ENCODE results near the gene GPR179.
"Not testable (repeated sequence)": the region's sequence is repeated elsewhere in the genome, so short reads cannot be mapped to it uniquely, and the experiment has no call there.

Gene GPR179

GRCh38 chr17:38322897-38323296, 20.9 kb downstream of the GPR179 start:
- Histone ChIP-seq H3K9me3 (no peaks in the 10 kb centered on the region), H3K27me3 (ENCODE audit: low read depth) (no peaks in the 10 kb centered on the region), H3K4me1 (no peaks in the 10 kb centered on the region; the same call in 1 of the 2 replicates), H3K36me3 (replicated peaks) (peaks cover 33% of the 10 kb centered on the region), H3K4me3 (no peak overlapping the region)
- in situ Hi-C loops (cut with MboI; ENCODE audit: low sequenced_read_pairs): no loop called here
- DNase-seq (ENCODE audit: low spot score in 2 of 2): no peak

DNA sequence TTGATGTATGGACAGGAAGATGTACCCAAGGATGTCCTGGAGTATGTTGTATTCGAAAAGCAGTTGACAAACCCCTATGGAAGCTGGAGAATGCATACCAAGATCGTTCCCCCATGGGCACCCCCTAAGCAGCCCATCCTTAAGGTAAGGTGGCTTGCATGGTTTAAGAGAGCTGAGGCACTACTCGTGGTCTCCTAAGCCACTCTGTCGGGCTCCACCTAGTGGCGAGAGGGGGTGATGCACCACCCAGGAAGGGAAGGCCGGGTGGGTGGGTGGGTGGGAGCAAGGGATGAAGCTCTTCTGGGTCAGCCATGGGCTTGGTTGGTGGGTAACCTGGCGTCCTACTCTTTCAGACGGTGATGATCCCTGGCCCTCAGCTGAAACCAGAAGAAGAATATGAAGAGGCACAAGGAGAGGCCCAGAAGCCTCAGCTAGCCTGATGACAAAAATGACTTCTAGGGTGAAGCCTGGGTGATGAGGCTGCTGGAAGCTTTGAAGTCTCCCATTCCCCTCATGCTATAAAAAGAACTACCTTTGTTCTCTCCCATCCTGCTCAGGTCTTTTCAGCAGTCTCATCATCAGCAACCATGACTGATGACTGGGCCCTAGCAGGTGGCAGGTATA, 21.5 kb downstream of the GPR179 start:
- peak; percentile 16 to 83 for DNase-seq (ENCODE audit: low spot score in 2 of 2)
- Histone ChIP-seq H3K27me3 (ENCODE audit: low read depth) (no peaks in the 10 kb centered on the region), H3K36me3 (replicated peaks) (peaks cover 34% of the 10 kb centered on the region), H3K4me3 (no peak overlapping the region), H3K9me3 (no peaks in the 10 kb centered on the region), H3K4me1 (no peaks in the 10 kb centered on the region; the same call in 1 of the 2 replicates)
- in situ Hi-C loops (cut with MboI; ENCODE audit: low sequenced_read_pairs): no loop called here

GRCh38 chr17:38320482-38320881, 23.3 kb downstream of the GPR179 start:
- Histone ChIP-seq H3K4me1 (no peaks in the 10 kb centered on the region; the same call in 1 of the 2 replicates), H3K9me3 (no peaks in the 10 kb centered on the region), H3K4me3 (no peak overlapping the region), H3K36me3 (replicated peaks) (peaks cover 46% of the 10 kb centered on the region), H3K27me3 (ENCODE audit: low read depth) (no peaks in the 10 kb centered on the region)
- in situ Hi-C loops (cut with MboI; ENCODE audit: low sequenced_read_pairs): no loop called here
- DNase-seq (ENCODE audit: low spot score in 2 of 2): no peak

- DNase-seq (ENCODE audit: low spot score in 2 of 2): no peak
- Histone ChIP-seq H3K9me3 (no peaks in the 10 kb centered on the region), H3K4me1 (no peaks in the 10 kb centered on the region), H3K36me3 (replicated peaks) (peaks cover 31% of the 10 kb centered on the region), H3K4me3 (no peak overlapping the region), H3K27me3 (ENCODE audit: low read depth) (no peaks in the 10 kb centered on the region)
- in situ Hi-C loops (cut with MboI; ENCODE audit: low sequenced_read_pairs): no loop called here
Observed at GRCh38 chr17:38317081-38317480, 26.7 kb downstream of the GPR179 start.

DNA sequence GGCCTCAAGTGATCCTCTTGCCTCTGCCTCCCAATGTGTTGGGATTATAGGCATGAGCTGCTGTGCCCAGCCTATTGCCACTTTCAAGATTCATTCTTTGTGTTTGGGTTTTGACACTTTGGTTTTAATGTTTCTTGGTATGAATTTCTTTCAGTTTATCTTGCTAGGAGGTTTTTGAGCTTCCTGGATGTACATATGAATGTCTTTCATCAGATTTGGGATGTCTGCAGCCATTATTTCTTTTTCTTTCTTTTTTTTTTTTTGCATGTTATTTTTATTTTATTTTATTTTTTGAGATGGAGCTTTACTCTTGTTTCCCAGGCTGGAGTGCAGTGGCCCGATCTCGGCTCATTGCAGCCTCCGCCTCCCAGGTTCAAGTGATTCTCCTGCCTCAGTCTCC, 28.3 kb downstream of the GPR179 start:
- in situ Hi-C loops (cut with MboI; ENCODE audit: low sequenced_read_pairs): no loop called here
- H3K4me3 ChIP-seq: no peak overlapping the region
- H3K27me3 ChIP-seq (ENCODE audit: low read depth): no peaks in the 10 kb centered on the region
- peaks cover 24% of the 10 kb centered on the region for H3K36me3 ChIP-seq (replicated peaks)
- no peaks in the 10 kb centered on the region for H3K9me3 ChIP-seq
- H3K4me1 ChIP-seq: no peaks in the 10 kb centered on the region
- DNase-seq (ENCODE audit: low spot score in 2 of 2): no peak

DNA sequence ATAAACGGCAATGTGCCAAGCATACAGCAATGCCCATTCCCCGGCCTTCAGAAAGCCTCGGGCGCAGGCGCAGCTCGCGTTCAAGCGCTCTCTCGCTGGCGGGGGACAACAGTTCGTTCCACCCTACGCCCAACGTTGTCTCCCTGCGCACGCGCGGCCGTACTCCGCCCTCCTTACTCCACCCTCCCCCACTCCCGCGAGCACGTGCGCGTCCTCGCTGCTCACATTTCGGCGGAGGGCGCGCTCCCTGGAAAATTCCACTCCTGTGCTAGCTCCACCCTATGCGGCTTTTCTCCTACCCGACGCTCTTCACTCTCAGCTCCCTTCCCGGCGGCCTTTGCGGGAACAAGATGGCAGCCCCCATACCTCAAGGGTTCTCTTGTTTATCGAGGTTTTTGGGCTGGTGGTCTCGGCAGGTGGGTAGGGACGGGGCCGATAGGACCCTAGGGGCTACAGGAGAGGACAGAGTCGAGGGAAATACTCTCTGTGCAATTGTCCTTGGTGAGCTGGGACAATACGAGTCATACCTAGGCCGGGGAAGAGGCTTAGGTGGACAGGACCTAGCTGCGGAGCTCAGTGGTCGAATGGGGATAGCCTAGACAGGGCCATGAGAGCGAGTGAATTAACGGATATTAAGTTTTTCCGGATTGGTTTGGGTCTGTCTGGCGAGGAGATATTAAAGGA, 46.8 kb downstream of the GPR179 start, which contains the start of gene MRPL45:
MRPL45 (plus strand) TSS at position 335 of the 684 bp plus-strand sequence; CDS start at position 351, 16 bp downstream.
- H3K9me3 ChIP-seq; H3K4me1 ChIP-seq; H3K36me3 ChIP-seq (replicated peaks); in situ Hi-C loops (cut with MboI; ENCODE audit: low sequenced_read_pairs); H3K27me3 ChIP-seq (ENCODE audit: low read depth): not testable (repeated sequence)
- DNase-seq (ENCODE audit: low spot score in 2 of 2): peak; percentile 93 to 98
- H3K4me3 ChIP-seq: peak within 1 kb of the TSS; percentile 38

GRCh38 chr17:38295602-38296365, 48.0 kb downstream of the GPR179 start:
- in situ Hi-C loops (cut with MboI; ENCODE audit: low sequenced_read_pairs); H3K36me3 ChIP-seq (replicated peaks); H3K9me3 ChIP-seq; DNase-seq (ENCODE audit: low spot score in 2 of 2); H3K27me3 ChIP-seq (ENCODE audit: low read depth); H3K4me3 ChIP-seq; H3K4me1 ChIP-seq: not testable (repeated sequence)

DNA sequence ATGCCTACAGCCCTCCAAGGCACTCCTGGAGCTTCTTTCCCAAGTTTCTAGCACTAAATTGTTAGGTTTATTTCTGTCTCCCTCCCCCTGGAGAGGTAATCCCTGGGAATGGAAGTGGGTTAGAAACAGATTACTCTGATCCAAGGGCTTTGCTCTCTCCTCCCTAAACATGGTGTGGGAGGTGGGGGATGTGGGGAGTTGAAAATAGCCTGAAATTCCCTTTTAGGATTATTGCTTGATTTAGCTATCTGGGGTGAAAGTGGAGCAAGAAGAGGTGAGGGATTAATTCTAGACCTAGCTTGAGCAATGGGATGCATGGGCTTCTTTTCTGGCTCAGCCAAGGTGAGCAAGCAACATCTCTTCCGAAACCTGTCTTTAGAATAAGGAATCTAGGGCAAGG, 54.0 kb downstream of the GPR179 start:
- H3K9me3 ChIP-seq; DNase-seq (ENCODE audit: low spot score in 2 of 2); H3K4me3 ChIP-seq; H3K4me1 ChIP-seq; H3K27me3 ChIP-seq (ENCODE audit: low read depth); H3K36me3 ChIP-seq (replicated peaks); in situ Hi-C loops (cut with MboI; ENCODE audit: low sequenced_read_pairs): not testable (repeated sequence)

DNA sequence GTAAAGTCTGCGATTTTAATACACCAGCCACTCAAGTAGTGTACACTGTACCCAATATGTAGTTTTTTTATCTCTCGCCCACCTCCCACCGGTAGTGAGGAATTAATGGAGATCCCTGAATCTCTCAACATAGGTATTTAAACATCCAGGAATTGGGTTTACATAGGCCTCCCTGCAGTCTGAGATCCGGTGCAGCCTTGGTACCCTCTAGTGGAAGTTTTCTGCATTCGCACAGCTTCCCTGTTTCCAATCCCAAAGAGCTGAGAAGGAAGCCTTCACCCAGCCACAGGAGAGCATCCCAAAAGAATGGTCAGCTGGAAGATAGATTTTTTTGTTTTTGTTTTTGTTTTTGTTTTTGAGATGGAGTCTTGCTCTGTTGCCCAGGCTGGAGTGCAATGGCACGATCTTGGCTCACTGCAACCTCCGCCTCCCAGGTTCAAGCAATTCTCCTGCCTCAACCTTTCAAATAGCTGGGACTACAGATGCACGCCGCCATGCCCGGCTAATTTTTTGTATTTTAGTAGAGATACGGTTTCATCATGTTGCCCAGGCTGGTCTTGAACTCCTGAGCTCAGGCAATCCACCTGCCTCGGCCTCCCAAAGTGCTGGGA, 55.4 kb downstream of the GPR179 start:
- in situ Hi-C loops (cut with MboI; ENCODE audit: low sequenced_read_pairs); H3K4me1 ChIP-seq; H3K27me3 ChIP-seq (ENCODE audit: low read depth); H3K4me3 ChIP-seq; H3K36me3 ChIP-seq (replicated peaks); H3K9me3 ChIP-seq: not testable (repeated sequence)
- peak; percentile 4 to 17 for DNase-seq (ENCODE audit: low spot score in 2 of 2)

DNA sequence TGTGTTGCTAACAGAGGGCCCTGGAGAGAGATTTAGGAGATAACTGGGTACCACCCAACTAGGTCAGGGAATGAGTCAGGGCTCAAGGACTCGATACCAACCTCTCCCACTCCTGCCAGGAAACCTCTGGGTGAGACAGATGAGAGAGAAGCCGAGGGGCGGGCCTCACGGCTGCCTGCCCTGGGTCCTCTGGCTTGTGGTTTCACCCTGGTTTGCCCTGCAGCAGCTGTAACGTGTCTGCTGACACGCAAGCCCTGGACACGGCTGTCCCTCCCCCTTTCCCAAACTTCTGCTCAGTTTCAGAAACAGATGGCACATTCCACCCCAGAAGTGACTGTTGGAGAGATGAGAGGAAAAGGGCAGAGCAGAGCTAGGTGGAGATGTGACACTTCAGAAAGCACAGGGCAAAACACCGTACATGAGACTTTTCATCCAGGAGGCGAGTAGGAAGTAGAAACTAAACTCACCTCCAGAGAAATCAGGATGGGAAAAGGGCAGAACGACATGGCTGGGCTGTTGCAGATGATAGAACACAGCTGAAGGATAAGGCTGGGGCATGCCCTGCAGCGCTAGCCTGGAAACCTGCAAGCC, 57.2 kb downstream of the GPR179 start:
- DNase-seq (ENCODE audit: low spot score in 2 of 2); H3K4me3 ChIP-seq; H3K4me1 ChIP-seq: not testable (repeated sequence)

DNA sequence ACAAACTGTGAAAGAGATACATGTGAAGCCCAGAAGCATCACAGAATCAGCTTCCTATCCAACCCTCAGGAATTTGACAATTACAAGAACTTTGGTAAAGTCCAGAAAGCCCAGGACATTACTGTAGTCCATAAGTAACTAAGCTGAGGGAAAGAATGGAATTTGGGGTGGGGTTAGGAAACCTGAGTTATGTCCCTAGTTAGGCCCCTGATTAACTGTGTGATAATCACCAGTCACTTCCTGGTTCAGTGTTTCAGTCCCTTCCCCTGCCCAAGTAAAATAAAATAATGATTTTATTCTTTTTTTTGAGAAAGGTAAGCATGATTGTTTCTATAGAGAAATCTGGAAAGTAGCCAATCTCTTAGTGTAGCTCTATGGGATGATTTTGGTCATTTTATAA, 57.8 kb downstream of the GPR179 start:
- in situ Hi-C loops (cut with MboI; ENCODE audit: low sequenced_read_pairs); H3K36me3 ChIP-seq (replicated peaks): not testable (repeated sequence)

More for the DNA sequence above, 57.2 kb downstream of the GPR179 start:
- H3K27me3 ChIP-seq (ENCODE audit: low read depth); H3K9me3 ChIP-seq; in situ Hi-C loops (cut with MboI; ENCODE audit: low sequenced_read_pairs); H3K36me3 ChIP-seq (replicated peaks): not testable (repeated sequence)

More for the DNA sequence above, 57.8 kb downstream of the GPR179 start:
- H3K27me3 ChIP-seq (ENCODE audit: low read depth); H3K4me1 ChIP-seq; DNase-seq (ENCODE audit: low spot score in 2 of 2); H3K4me3 ChIP-seq; H3K9me3 ChIP-seq: not testable (repeated sequence)
